T1000 (cell line): ENCODE measurements around the gene DAGLB.

Experiments
- DNase-seq: peaks from one replicate; lab custom pipeline; 2025; ENCODE audit warnings: mixed read lengths; lab: John Stamatoyannopoulos, UW

DAGLB gene

DNA sequence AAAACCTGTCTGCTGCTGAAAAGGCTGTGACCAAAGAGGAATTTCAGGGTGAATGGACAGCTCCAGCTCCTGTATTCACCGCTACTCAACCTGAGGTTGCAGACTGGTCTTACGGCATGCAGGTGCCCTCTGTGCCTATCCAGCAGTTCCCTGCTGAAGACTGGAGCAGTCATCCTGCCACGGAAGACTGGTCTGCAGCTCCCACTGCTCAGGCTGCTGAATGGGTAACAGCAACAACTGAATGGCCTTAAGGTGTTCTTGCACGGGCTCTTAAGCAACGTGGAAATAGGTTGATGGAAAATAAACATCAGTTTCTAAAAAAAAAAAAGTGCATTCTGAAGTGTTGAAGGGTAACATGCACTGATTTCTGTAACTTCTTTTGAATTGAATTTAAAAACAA is 82.3 kb downstream of the DAGLB start:
- no peak for DNase-seq

DNA sequence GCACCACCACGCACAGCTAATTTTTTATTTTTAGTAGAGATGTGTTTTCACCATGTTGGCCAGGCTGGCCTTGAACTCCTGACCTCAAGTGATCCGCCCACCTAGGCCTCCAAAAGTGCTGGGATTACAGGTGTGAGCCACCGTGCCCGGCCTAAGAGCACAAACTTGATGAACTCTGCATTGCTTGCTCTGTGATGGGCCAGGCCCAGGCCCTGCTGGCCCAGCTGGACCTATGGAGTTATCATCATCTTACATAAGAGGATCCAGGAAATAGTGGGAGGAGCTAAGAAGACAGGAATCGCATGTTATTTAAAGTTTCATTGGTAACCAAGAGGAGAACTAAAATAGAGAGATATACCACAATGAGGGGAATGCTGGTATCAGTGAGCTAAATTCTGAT is 86.9 kb downstream of the DAGLB start:
- DNase-seq, result no peak

DNA sequence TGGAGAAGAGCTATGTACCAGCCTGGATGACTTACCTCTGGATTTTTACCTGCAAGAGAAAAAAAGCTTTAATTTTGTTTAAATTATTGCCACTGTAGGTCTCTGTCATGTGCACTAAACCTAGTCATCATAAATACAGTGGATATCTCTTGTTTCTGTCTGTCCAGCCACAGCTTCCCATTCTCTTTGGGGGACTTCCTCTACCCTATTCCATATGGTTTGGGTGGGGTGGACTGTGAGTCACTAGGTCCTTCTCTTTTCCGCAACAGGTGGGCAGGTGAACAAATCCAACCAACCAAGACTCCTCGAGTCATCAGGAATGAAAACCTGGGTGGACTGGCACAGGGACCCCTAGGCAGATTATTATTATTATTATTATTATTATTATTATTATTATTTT is 88.0 kb downstream of the DAGLB start:
- no peak for DNase-seq
